B cell (primary cell): ENCODE data around the gene ZBED4. TPM values are rescaled to one million over a fixed set of nuclear protein-coding genes. Genes with fewer than 3 reads are reported as not detected.

Experiments used
- ATAC-seq: fragments of 200-7000 bp; cut with Tn5 transposase; one replicate; pipeline ENCODE4 v1.10.0; 2021; ENCODE audit warnings: low read depth, mild to moderate bottlenecking, moderate number of reproducible peaks, moderate library complexity
- CTCF ChIA-PET: fragments of 350-600 bp; sonication (Branson Sonifier 250); formaldehyde crosslinking; loops from one replicate; lab custom pipeline; 2021; ENCODE audit warnings: antibody characterized with exemption, inconsistent platforms; lab: Charles Lee
- POLR2A ChIA-PET: fragments of 350-600 bp; sonication (Branson Sonifier 250); formaldehyde crosslinking; loops from one replicate; lab custom pipeline; 2021; ENCODE audit warnings: antibody characterized with exemption; lab: Charles Lee
- DNase-seq: peaks from one replicate; pipeline ENCODE4 v3.0.0; 2013
- H2AFZ ChIP-seq: 2 replicates; pipeline ENCODE4 v1.6.1; 2012; ENCODE audit warnings: mild to moderate bottlenecking, low read depth, low read length; ENCODE audit not compliant: insufficient read depth, poor library complexity, severe bottlenecking
- H3K27ac ChIP-seq, 2 donors: 1 replicate in 1 of 2; 2 replicates in 1 of 2; pipeline ENCODE4 v1.5.1; 2012 to 2013; ENCODE audit warnings: low read length in 2 of 2, mild to moderate bottlenecking in 2 of 2, moderate library complexity in 1 of 2
- H3K27me3 ChIP-seq, 4 experiments: fragments of 200-600 bp in 1 of 4; sonication (generic) in 1 of 4; replicated peaks in 1 of 4; 1 replicate in 2 of 4; 2 replicates in 2 of 4; pipeline versions ENCODE4 v1.6.1 to v1.7.0; 2013 to 2016; ENCODE audit warnings: low read length in 3 of 4, mild to moderate bottlenecking in 2 of 4, mixed read lengths in 1 of 4, moderate library complexity in 1 of 4; ENCODE audit not compliant: insufficient read depth in 4 of 4, control insufficient read depth in 3 of 4; ENCODE audit errors: control extremely low read depth in 1 of 4
- H3K36me3 ChIP-seq, 2 experiments: replicated peaks in 1 of 2; 1 replicate in 1 of 2; 2 replicates in 1 of 2; pipeline versions ENCODE4 v1.6.1 to v1.7.1; 2013; ENCODE audit warnings: low read length in 1 of 2; ENCODE audit not compliant: insufficient read depth in 2 of 2, control insufficient read depth in 1 of 2; ENCODE audit errors: control extremely low read depth in 1 of 2, extremely low read depth in 1 of 2
- H3K4me1 ChIP-seq, 2 donors: fragments of 200-600 bp in 1 of 2; sonication (generic) in 1 of 2; 1 replicate in 1 of 2; 2 replicates in 1 of 2; pipeline versions ENCODE4 v1.5.1 to v1.6.1; 2013 to 2017; ENCODE audit warnings: low read length in 2 of 2; ENCODE audit not compliant: control insufficient read depth in 2 of 2, insufficient read depth in 2 of 2
- H3K4me2 ChIP-seq: replicated peaks from 2 replicates; pipeline ENCODE3; 2012; ENCODE audit warnings: mild to moderate bottlenecking, low read depth, low read length; ENCODE audit not compliant: poor library complexity, severe bottlenecking
- H3K4me3 ChIP-seq, 5 experiments: fragments of 200-600 bp in 1 of 5; sonication (generic) in 1 of 5; 1 replicate in 3 of 5; 2 replicates in 2 of 5; pipeline versions ENCODE4 v1.5.1 to v1.7.0; 2011 to 2016; ENCODE audit warnings: low read length in 4 of 5, mild to moderate bottlenecking in 4 of 5, low read depth in 2 of 5, control low read depth in 1 of 5, moderate library complexity in 1 of 5; ENCODE audit not compliant: insufficient read depth in 1 of 5; ENCODE audit errors: control extremely low read depth in 1 of 5, extremely low read depth in 1 of 5
- H3K79me2 ChIP-seq: fragments of 200-600 bp; sonication (generic); one replicate; pipeline ENCODE4 v1.6.0; 2016; ENCODE audit warnings: low read length; ENCODE audit not compliant: control insufficient read depth, insufficient read depth
- H3K9ac ChIP-seq: fragments of 200-600 bp; sonication (generic); 2 replicates; pipeline ENCODE4 v1.6.1; 2017; ENCODE audit warnings: mild to moderate bottlenecking, low read length, moderate library complexity
- H3K9me3 ChIP-seq, 3 donors: one replicate each; pipeline versions ENCODE4 v1.6.1 to v1.7.1; 2013; ENCODE audit warnings: low read length in 2 of 3; ENCODE audit not compliant: control insufficient read depth in 2 of 3, insufficient read depth in 1 of 3; ENCODE audit errors: control extremely low read depth in 1 of 3
- H4K20me1 ChIP-seq: 2 replicates; pipeline ENCODE4 v1.6.0; 2012; ENCODE audit warnings: mild to moderate bottlenecking, low read length; ENCODE audit not compliant: insufficient read depth, control insufficient read depth, poor library complexity, severe bottlenecking
- H3K27ac Mint-ChIP-seq: one replicate; pipeline ENCODE4 v1.8.0; 2021; ENCODE audit warnings: mixed read lengths
- H3K27me3 Mint-ChIP-seq: one replicate; pipeline ENCODE4 v1.8.0; 2021; ENCODE audit warnings: mixed read lengths
- H3K4me1 Mint-ChIP-seq: one replicate; pipeline ENCODE4 v1.8.0; 2021; ENCODE audit warnings: mixed read lengths
- H3K4me3 Mint-ChIP-seq: one replicate; pipeline ENCODE4 v1.8.0; 2021; ENCODE audit warnings: mixed read lengths
- H3K9me3 Mint-ChIP-seq: one replicate; pipeline ENCODE4 v1.8.0; 2022; ENCODE audit warnings: mixed read lengths; ENCODE audit not compliant: insufficient read depth
- EZH2 ChIP-seq: IDR thresholded peaks from 2 replicates; pipeline ENCODE4 v1.6.1; 2012; ENCODE audit warnings: borderline replicate concordance, low read depth, mild to moderate bottlenecking, moderate library complexity, low read length; ENCODE audit not compliant: insufficient read depth, poor library complexity, severe bottlenecking
- WGBS: methylation state at CpG from one replicate; pipeline ENCODE4 v1.1.5; 2013; ENCODE audit warnings: missing lambda C conversion rate; ENCODE audit not compliant: insufficient coverage; 5-methylcytosine and 5-hydroxymethylcytosine counted together
- intact Hi-C: fragments of 100-400 bp; cut with micrococcal nuclease; formaldehyde crosslinking; loops from one replicate; pipeline ENCODE4 v1.10.0; 2022
- polyA plus RNA-seq: library from polyadenylated mRNA; depleted of rRNA; stranded (reverse); fragments of >200 nt; gene quantifications from 2 replicates; pipeline ENCODE4 v1.2.3, GENCODE V29; 2012
- total RNA-seq, 2 donors: library from RNA; stranded (reverse); fragments of 120-200 nt in 1 of 2; gene quantifications; 1 replicate in 1 of 2; 2 replicates in 1 of 2; pipeline versions ENCODE4 v1.2.3 to v1.2.4, GENCODE V29; 2013 to 2022
- TF ChIP-seq, protein P1 (sequence below): fragments of 200-600 bp; IDR thresholded peaks from one replicate; pipeline ENCODE4 v1.8.0; 2022; ENCODE audit warnings: antibody characterized with exemption, mild to moderate bottlenecking

The ZBED4 gene
- total and polyA plus RNA-seq, 2 donors (not counting 1 experiment from before 2014, with no cell fraction given) = 5.9 to 14.6 TPM

DNA sequence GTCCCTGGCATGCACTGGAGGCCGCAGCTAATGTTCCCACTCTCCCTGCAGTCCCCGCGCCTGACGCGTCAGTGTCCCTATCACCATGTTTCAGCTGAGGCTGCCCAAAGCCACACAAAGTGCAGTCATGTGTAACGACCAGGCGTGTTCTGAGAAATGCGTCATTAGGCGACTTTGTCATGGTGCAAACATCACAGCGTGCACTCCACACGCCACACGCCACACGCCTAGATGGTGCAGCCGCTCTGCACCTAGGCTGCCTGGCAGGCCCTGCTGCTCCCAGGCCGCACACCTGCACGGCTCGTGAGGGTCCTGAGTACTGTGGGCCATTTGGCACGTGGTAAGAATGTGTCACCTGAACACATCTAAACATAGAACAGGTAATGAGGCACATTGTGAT, 67.2 kb downstream of the ZBED4 start:
- ChIA-PET POLR2A (no interaction called here), CTCF (interaction anchor here (0.6 kb wide), 1 partner anchor 104 kb away, joined by 6 read pairs; no protein-coding TSS in a partner anchor)
- Histone ChIP-seq H3K9ac (no peak overlapping the region), H2AFZ (no peak overlapping the region), H3K27me3 (no peaks in the 10 kb centered on the region), H3K36me3 (peaks cover 0 to 13% of the 10 kb centered on the region in 2 experiments), H3K79me2 (peaks cover 23% of the 10 kb centered on the region), H3K27ac (no peak overlapping the region), H3K4me1 (peaks cover 43 to 52% of the 10 kb centered on the region in 2 donors), H3K4me3 (no peak overlapping the region), H3K9me3 (peaks cover 0 to 12% (median 0%) of the 10 kb centered on the region in 3 donors), H4K20me1 (peaks cover 14% of the 10 kb centered on the region), H3K4me2 (no peak overlapping the region)
- WGBS = 90% methylated on average over 11 of the region's 18 CpGs
- intact Hi-C loops = no loop called here
- peaks cover 42% of the 10 kb centered on the region for H3K4me1 Mint-ChIP-seq
- no peak for ATAC-seq
- TF ChIP-seq, protein P1, sequence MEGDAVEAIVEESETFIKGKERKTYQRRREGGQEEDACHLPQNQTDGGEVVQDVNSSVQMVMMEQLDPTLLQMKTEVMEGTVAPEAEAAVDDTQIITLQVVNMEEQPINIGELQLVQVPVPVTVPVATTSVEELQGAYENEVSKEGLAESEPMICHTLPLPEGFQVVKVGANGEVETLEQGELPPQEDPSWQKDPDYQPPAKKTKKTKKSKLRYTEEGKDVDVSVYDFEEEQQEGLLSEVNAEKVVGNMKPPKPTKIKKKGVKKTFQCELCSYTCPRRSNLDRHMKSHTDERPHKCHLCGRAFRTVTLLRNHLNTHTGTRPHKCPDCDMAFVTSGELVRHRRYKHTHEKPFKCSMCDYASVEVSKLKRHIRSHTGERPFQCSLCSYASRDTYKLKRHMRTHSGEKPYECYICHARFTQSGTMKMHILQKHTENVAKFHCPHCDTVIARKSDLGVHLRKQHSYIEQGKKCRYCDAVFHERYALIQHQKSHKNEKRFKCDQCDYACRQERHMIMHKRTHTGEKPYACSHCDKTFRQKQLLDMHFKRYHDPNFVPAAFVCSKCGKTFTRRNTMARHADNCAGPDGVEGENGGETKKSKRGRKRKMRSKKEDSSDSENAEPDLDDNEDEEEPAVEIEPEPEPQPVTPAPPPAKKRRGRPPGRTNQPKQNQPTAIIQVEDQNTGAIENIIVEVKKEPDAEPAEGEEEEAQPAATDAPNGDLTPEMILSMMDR = no peak
- TF ChIP-seq EZH2 = no peak
- H3K9me3 Mint-ChIP-seq = no peaks in the 10 kb centered on the region
- peak; percentile 32 for DNase-seq
- H3K27ac Mint-ChIP-seq = no peak overlapping the region
- H3K4me3 Mint-ChIP-seq = peak overlapping the region; percentile 32
- H3K27me3 Mint-ChIP-seq = no peaks in the 10 kb centered on the region

DNA sequence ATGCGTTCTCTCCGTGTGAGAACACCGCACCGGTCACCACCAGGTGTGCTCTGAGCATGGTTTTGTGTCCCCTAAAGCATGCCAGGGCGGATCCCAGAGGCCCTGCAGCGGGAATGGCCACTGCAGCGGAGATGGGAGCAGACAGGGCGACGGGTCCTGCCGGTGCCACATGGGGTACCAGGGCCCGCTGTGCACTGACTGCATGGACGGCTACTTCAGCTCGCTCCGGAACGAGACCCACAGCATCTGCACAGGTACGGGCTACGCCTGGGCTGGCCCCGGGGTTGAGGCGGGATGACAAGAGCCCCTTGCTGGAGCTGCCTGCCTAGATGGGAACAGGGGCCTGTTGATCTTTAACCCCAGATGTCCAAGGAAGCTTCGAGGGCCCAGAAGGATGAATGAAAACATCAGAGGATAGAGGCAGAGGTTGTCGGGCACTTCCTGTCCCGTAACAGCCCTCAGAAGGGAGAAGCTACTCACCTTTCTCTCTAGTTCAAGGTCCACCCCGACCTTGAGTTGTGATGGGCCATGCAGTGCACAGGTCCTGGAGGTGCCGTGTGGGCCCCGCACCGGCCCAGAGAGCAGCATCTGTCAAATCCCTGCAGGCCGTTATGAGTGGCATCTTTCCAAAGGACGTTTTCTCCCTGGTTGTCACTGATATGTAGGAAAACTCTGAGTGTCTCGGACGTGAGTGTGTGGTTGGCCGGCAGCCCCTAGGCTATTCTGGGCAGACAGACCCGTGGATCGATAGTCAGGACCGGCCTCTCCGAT, 68.0 kb downstream of the ZBED4 start:
- Histone ChIP-seq H4K20me1 (peaks cover 13% of the 10 kb centered on the region), H3K4me3 (no peak overlapping the region), H3K27ac (no peak overlapping the region), H3K4me1 (peaks cover 48 to 57% of the 10 kb centered on the region in 2 donors), H3K4me2 (no peak overlapping the region), H3K9me3 (peaks cover 0 to 12% (median 0%) of the 10 kb centered on the region in 3 donors), H2AFZ (no peak overlapping the region), H3K27me3 (no peaks in the 10 kb centered on the region), H3K9ac (no peak overlapping the region), H3K36me3 (peaks cover 0 to 13% of the 10 kb centered on the region in 2 experiments), H3K79me2 (peaks cover 19% of the 10 kb centered on the region)
- peaks cover 47% of the 10 kb centered on the region for H3K4me1 Mint-ChIP-seq
- H3K4me3 Mint-ChIP-seq = no peak overlapping the region
- no peak for TF ChIP-seq EZH2
- TF ChIP-seq, protein P1 = no peak
- H3K27me3 Mint-ChIP-seq = no peaks in the 10 kb centered on the region
- CTCF ChIA-PET = interaction anchor here (0.6 kb wide), 1 partner anchor 104 kb away, joined by 6 read pairs; no protein-coding TSS in a partner anchor
- 98% methylated on average over 35 of the region's 35 CpGs for WGBS
- intact Hi-C loops = no loop called here
- no peak for DNase-seq
- no peak for ATAC-seq
- POLR2A ChIA-PET = no interaction called here
- no peaks in the 10 kb centered on the region for H3K9me3 Mint-ChIP-seq
- H3K27ac Mint-ChIP-seq = no peak overlapping the region
